ENCODE measurements around the gene NEURL3.

Gene NEURL3

DNA sequence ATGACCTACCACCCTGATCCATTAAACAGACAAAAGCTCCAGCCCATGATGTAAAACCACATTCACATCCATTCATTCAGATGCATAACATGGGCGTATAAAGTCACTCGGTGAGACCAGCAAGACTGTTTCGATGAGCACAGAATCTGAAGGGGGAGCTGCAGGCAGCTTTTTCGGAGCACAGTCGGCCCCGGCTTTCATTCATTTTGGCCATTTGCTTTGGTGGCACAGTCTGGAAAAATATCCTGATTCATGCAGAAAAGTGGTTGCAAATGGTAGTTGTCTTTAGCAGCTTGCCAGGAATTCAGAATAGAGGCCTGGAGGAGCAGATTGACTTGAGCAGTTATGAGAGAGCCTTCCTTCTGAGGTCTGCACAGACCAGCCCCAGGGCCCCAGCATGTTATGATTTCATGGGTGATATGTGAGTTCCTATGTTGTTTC, 42.6 kb upstream of the NEURL3 start:
- Mint-ChIP-seq H3K36me3 (ENCODE audit: low read depth) (peaks cover 25% of the 10 kb centered on the region), H3K9me3 (peaks cover 24% of the 10 kb centered on the region), H3K4me3 (no peak overlapping the region), H3K27ac (no peak overlapping the region), H3K27me3 (ENCODE audit: low read depth, poor library complexity) (no peaks in the 10 kb centered on the region), H3K4me1 (no peaks in the 10 kb centered on the region)
- TF ChIP-seq, protein P1, sequence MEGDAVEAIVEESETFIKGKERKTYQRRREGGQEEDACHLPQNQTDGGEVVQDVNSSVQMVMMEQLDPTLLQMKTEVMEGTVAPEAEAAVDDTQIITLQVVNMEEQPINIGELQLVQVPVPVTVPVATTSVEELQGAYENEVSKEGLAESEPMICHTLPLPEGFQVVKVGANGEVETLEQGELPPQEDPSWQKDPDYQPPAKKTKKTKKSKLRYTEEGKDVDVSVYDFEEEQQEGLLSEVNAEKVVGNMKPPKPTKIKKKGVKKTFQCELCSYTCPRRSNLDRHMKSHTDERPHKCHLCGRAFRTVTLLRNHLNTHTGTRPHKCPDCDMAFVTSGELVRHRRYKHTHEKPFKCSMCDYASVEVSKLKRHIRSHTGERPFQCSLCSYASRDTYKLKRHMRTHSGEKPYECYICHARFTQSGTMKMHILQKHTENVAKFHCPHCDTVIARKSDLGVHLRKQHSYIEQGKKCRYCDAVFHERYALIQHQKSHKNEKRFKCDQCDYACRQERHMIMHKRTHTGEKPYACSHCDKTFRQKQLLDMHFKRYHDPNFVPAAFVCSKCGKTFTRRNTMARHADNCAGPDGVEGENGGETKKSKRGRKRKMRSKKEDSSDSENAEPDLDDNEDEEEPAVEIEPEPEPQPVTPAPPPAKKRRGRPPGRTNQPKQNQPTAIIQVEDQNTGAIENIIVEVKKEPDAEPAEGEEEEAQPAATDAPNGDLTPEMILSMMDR (IDR thresholded peaks at IDR 0.05): no peak
- no peak for DNase-seq

DNA sequence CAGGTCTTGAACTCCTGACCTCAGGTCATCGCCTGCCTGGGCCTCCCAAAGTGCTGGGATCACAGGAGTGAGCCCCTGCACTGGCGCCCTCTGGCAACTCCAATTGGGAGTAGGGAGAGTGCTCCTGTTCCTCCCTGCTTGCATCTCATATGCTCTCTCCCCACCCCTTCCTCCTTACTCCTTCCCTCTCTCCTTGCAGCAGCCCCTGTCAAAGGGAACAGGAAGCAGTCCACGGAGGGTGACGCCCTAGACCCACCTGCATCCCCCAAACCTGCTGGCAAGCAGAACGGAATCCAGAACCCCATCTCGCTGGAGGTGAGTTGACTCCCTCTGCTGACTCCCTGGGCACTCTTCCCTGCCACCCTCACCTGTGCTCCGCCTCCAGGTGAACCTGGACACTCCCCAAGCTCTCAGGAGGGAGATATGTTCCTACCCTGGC, 42.1 kb upstream of the NEURL3 start:
- TF ChIP-seq, protein P1 (IDR thresholded peaks at IDR 0.05): no peak
- H3K9me3 Mint-ChIP-seq: peaks cover 24% of the 10 kb centered on the region
- no peak for DNase-seq
- H3K27me3 Mint-ChIP-seq (ENCODE audit: low read depth, poor library complexity): no peaks in the 10 kb centered on the region
- no peak overlapping the region for H3K27ac Mint-ChIP-seq
- peaks cover 25% of the 10 kb centered on the region for H3K36me3 Mint-ChIP-seq (ENCODE audit: low read depth)
- H3K4me1 Mint-ChIP-seq: no peaks in the 10 kb centered on the region
- no peak overlapping the region for H3K4me3 Mint-ChIP-seq

DNA sequence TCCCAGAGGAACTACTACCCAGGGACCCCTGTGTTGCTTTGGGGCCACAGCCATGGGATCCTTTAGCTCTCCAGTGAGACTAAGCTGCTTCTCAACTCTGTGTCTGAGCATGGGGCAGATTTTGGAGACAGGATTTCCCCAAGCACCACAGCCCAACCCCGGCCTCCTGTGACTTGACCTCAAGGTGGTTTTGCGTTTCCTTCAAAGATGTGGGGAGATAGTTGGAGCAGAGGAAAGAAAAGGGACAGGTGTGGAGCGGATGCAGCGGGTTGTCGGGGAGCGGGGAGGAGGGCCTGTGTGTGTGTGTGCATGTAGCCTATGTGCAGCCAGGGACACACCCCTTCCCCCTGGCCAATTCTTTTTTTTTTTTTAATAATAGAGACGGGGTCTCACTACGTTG, 41.6 kb upstream of the NEURL3 start:
- Mint-ChIP-seq H3K4me3 (no peak overlapping the region), H3K27ac (no peak overlapping the region), H3K4me1 (no peaks in the 10 kb centered on the region), H3K27me3 (ENCODE audit: low read depth, poor library complexity) (no peaks in the 10 kb centered on the region), H3K9me3 (peaks cover 24% of the 10 kb centered on the region), H3K36me3 (ENCODE audit: low read depth) (peaks cover 25% of the 10 kb centered on the region)
- TF ChIP-seq, protein P1 (IDR thresholded peaks at IDR 0.05): no peak
- no peak for DNase-seq

DNA sequence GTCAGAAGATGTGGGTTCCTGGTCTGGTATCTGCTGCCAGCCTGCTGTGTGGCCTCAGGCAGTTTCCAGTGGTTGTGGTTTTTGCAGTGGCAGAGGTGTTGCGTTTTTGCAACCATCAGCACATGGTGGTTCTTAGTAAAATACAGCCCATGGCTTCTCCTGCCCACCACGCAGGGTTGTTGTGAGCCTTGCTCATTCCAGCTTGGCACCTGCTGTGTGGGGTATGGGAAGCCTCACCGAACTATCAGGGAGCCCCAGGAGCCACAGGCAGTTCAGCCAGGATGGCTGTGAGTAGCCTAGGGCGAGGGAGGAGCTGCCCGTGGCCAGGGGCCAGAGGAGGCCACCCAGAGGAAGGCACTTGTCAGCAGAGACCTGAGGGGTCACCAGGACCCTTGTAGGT, 41.2 kb upstream of the NEURL3 start:
- Mint-ChIP-seq H3K4me1 (no peaks in the 10 kb centered on the region), H3K4me3 (no peak overlapping the region), H3K9me3 (peaks cover 24% of the 10 kb centered on the region), H3K27me3 (ENCODE audit: low read depth, poor library complexity) (no peaks in the 10 kb centered on the region), H3K27ac (no peak overlapping the region), H3K36me3 (ENCODE audit: low read depth) (peaks cover 25% of the 10 kb centered on the region)
- DNase-seq: no peak
- TF ChIP-seq, protein P1 (IDR thresholded peaks at IDR 0.05): no peak

DNA sequence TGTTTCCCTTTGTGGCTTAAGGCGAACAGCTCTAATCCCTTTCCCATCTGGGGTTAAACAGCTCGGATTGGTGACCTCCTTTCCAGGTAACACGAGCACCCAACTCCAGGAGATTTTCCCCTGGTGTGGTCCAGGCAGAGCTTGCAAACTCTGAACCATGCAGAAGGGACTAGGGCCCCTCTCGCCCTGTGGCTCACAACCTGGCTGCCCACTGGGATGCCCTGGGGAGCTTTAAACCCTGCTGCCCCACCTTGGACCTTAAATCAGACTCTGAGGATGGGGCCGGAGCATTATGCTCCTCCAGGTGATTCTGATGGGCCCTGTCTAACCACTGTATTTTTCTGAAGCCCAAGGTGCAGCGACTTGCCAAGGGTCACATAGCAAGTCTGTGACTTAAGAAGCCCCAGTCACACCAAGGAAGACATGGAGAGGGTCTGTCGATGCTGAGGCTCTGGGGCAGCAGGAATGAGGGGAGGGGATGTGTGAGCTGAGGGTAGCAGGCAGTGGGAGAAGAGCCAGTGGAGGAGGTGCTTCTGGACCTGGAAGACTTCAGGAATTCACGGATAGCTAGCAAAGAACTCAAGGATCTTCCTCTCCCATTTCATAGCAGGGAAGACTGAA, 37.3 kb upstream of the NEURL3 start:
- Mint-ChIP-seq H3K4me3 (no peak overlapping the region), H3K27me3 (ENCODE audit: low read depth, poor library complexity) (peaks cover 21% of the 10 kb centered on the region), H3K4me1 (peaks cover 21% of the 10 kb centered on the region), H3K9me3 (peaks cover 24% of the 10 kb centered on the region), H3K36me3 (ENCODE audit: low read depth) (peaks cover 25% of the 10 kb centered on the region), H3K27ac (no peak overlapping the region)
- no peak for DNase-seq
- TF ChIP-seq, protein P1 (IDR thresholded peaks at IDR 0.05): no peak
